Endothelial cell (in vitro differentiated cells): Measurements from ENCODE around the gene LMOD2. TPM values are rescaled to one million over a fixed set of nuclear protein-coding genes. Genes with fewer than 3 reads are reported as not detected.
A peak's percentile ranks its signal among the peaks of the same experiment; 100 is the strongest.
"Not testable (repeated sequence)": the region's sequence is repeated elsewhere in the genome, so short reads cannot be mapped to it uniquely, and the experiment has no call there.

Experiments used
- DNase-seq: peaks from one replicate; pipeline ENCODE4 v3.0.0; 2021; ENCODE audit warnings: low spot score
- H3K27ac Mint-ChIP-seq: one replicate; pipeline ENCODE4 v1.8.0; 2021; ENCODE audit warnings: mixed read lengths, inconsistent platforms; ENCODE audit not compliant: unreplicated experiment
- H3K27me3 Mint-ChIP-seq: one replicate; pipeline ENCODE4 v1.8.0; 2021; ENCODE audit warnings: mild to moderate bottlenecking, moderate library complexity, mixed read lengths, inconsistent platforms; ENCODE audit not compliant: unreplicated experiment
- H3K36me3 Mint-ChIP-seq: one replicate; pipeline ENCODE4 v1.8.0; 2021; ENCODE audit warnings: mild to moderate bottlenecking, low read depth, mixed read lengths, inconsistent platforms; ENCODE audit not compliant: unreplicated experiment
- H3K4me1 Mint-ChIP-seq: one replicate; pipeline ENCODE4 v1.8.0; 2021; ENCODE audit warnings: mild to moderate bottlenecking, mixed read lengths, inconsistent platforms; ENCODE audit not compliant: unreplicated experiment
- H3K4me3 Mint-ChIP-seq: one replicate; pipeline ENCODE4 v1.8.0; 2021; ENCODE audit warnings: mild to moderate bottlenecking, mixed read lengths, inconsistent platforms; ENCODE audit not compliant: unreplicated experiment
- H3K9me3 Mint-ChIP-seq: one replicate; pipeline ENCODE4 v1.8.0; 2021; ENCODE audit warnings: mixed read lengths, inconsistent platforms; ENCODE audit not compliant: unreplicated experiment
- CTCF ChIP-seq: fragments of 200-600 bp; sonication (generic); IDR thresholded peaks from one replicate; pipeline ENCODE4 v1.5.0; 2021; ENCODE audit warnings: antibody characterized with exemption; ENCODE audit not compliant: unreplicated experiment
- total RNA-seq: library from RNA; stranded (reverse); fragmentation: NEBNext Ultra II Directional; extraction: Animal tissue kit (Norgen Biotek cat#: 25700); gene quantifications from one replicate; pipeline ENCODE4 v1.2.1, GENCODE V29; 2021; ENCODE audit not compliant: unreplicated experiment

Gene LMOD2
- total RNA-seq, 1 donor from 2014 or later = not detected

DNA sequence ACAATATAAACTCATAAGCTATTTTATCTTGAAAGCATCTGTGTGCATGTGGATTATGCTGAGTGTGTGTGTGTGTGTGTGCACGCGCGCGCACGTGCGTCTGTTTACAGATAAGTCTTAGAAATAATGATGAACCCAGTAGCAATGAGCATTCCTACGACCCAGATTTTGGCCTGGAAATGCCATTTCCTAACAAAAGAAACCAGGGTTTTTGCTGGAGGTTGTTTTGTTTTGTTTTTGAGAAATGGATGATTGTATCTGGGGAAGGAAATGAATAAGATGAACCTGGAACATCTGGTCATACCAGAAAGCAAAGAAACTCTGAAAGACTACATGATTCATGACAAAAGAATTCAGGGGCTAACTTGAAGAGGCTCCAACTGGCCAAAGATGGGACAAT lies 22.1 kb upstream of the LMOD2 start:
- H3K27ac Mint-ChIP-seq = no peak overlapping the region
- H3K4me1 Mint-ChIP-seq = peaks cover 6% of the 10 kb centered on the region
- peaks cover 1% of the 10 kb centered on the region for H3K27me3 Mint-ChIP-seq
- no peak for DNase-seq
- TF ChIP-seq CTCF = no peak
- no peak overlapping the region for H3K4me3 Mint-ChIP-seq
- H3K9me3 Mint-ChIP-seq = no peaks in the 10 kb centered on the region
- no peaks in the 10 kb centered on the region for H3K36me3 Mint-ChIP-seq

- H3K4me3 Mint-ChIP-seq, H3K27ac Mint-ChIP-seq, H3K27me3 Mint-ChIP-seq, H3K36me3 Mint-ChIP-seq, H3K9me3 Mint-ChIP-seq, H3K4me1 Mint-ChIP-seq, DNase-seq: not testable (repeated sequence)
These were observed 21.6 kb upstream of the LMOD2 start for GRCh38 chr7:123634011-123634573.

GRCh38 chr7:123635551-123636359 lies 19.9 kb upstream of the LMOD2 start:
- TF ChIP-seq CTCF = peak; percentile 44
- peaks cover 6% of the 10 kb centered on the region for H3K4me1 Mint-ChIP-seq
- H3K27me3 Mint-ChIP-seq = peaks cover 3% of the 10 kb centered on the region
- DNase-seq = no peak
- no peaks in the 10 kb centered on the region for H3K9me3 Mint-ChIP-seq
- H3K27ac Mint-ChIP-seq = no peak overlapping the region
- H3K36me3 Mint-ChIP-seq = no peaks in the 10 kb centered on the region
- no peak overlapping the region for H3K4me3 Mint-ChIP-seq

DNA sequence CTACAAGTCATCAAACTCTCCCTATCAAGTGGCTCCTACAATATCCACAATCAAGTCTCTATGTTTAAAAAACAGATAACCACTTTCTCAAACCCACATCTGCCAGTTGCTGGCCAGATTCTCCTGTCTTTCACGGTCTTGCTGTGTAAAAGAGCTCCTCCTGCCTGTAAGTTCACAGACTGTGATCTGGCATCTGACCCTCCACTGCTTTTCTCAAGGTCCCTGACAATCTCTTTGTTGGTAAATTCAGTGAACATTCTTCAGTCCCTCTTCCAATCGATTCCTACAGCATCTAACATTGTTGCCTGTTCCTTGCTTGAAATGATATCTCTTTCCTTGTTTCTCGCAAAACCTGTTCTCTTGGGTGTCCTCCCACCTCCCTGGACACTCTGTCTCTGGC lies 18.5 kb upstream of the LMOD2 start:
- Mint-ChIP-seq H3K27ac (no peak overlapping the region), H3K27me3 (peaks cover 3% of the 10 kb centered on the region), H3K4me1 (peaks cover 6% of the 10 kb centered on the region), H3K36me3 (no peaks in the 10 kb centered on the region), H3K4me3 (no peak overlapping the region), H3K9me3 (no peaks in the 10 kb centered on the region)
- no peak for DNase-seq
- no peak for TF ChIP-seq CTCF

DNA sequence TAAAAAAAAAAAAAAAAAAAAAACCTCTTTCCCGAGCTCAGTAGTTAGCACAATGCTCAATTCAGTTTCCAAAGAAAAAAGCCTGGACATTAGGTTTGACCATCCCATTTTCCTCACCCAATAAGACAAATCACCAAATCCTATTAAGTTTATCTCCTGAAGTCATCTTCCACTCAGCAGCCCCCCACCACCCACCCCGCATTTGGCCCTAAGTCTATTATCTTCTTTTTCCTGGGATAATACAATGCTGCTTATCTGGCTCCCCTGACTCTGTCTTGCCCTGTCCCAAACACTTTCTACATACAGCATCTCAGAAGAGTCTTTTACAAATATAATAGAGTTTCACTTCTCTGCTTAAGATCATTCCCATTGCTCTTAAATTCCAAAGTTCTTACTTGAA lies 17.8 kb upstream of the LMOD2 start:
- H3K4me1 Mint-ChIP-seq = peaks cover 6% of the 10 kb centered on the region
- no peak for TF ChIP-seq CTCF
- H3K36me3 Mint-ChIP-seq = no peaks in the 10 kb centered on the region
- DNase-seq = no peak
- H3K9me3 Mint-ChIP-seq = no peaks in the 10 kb centered on the region
- H3K27me3 Mint-ChIP-seq = peaks cover 3% of the 10 kb centered on the region
- H3K27ac Mint-ChIP-seq = no peak overlapping the region
- H3K4me3 Mint-ChIP-seq = no peak overlapping the region
